ENCODE measurements around the gene IL34. TPM values are rescaled to one million over a fixed set of nuclear protein-coding genes. Genes with fewer than 3 reads are reported as not detected.

Gene IL34
- total and polyA plus RNA-seq, 2 of the 8 experiments (the other 6 are each of a cell fraction or from before 2014, with no cell fraction given), result 4.6 to 5.6 TPM

DNA sequence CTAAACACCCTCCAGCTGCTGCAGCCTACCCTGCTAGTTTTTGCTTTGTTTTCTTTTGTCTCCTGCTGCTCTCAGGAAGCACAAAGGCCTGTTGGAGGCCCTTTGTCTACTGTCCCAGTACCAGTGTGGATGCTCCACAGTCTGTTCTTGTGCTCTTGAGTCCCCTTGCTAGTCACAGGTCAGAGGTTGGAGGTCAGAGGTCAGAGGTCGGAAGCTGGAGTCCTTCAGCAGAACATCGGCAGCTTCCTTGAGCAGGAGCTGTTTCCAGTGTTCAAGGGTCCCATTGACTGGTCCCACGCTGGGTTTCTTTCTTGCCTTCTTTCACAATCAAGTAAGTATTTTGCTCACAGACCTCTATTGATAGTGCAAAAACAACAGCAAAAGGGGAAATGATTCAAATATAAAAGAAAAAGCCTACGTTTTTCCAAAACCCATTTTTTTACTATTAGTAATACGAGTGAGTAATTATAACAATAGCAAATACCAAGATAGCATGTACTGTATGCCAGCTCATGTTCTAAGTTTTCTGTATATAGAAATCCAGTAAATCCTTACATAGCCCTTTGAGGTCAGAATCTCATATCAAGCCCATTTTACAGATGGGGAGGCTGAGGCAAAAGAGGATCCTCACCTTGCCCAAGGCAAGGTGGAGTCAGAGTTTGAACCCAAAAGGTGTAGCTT is 10.9 kb upstream of the IL34 start:
- Histone ChIP-seq H4K5ac (ENCODE audit: insufficient read length, low read depth, low read length) (no peak overlapping the region), H2BK12ac (ENCODE audit: low read depth, low read length) (no peak overlapping the region), H2BK120ac (replicated peaks; ENCODE audit: low read depth, low read length) (no peak overlapping the region), H2AK5ac (ENCODE audit: low read depth, low read length) (no peak overlapping the region), H4K8ac (ENCODE audit: extremely low read depth, insufficient read depth, low read length) (no peak overlapping the region), H3K79me1 (ENCODE audit: low read depth, low read length) (no peaks in the 10 kb centered on the region), H3K27ac (ENCODE audit: low read depth, low read length) (no peak overlapping the region), H4K91ac (replicated peaks; ENCODE audit: insufficient read length, low read length) (no peak overlapping the region), H2BK5ac (ENCODE audit: low read depth, low read length) (no peak overlapping the region), H3K4me1 (replicated peaks in 1 of 4; ENCODE audit: control insufficient read depth in 3 of 4, insufficient read depth in 4 of 4, low read length in 3 of 4) (peaks cover 0 to 2% (median 0%) of the 10 kb centered on the region in 4 experiments; a peak in 1 of 7 replicates), H2AFZ (ENCODE audit: low read length) (no peak overlapping the region), H3K4me2 (ENCODE audit: insufficient read depth in 1 of 2, low read depth in 2 of 2, low read length in 2 of 2) (no peak overlapping the region; a peak in 1 of 4 replicates), H3K18ac (ENCODE audit: extremely low read depth, low read length) (peak overlapping the region; percentile 71), H3K56ac (replicated peaks; ENCODE audit: insufficient read length, low read depth, low read length) (no peak overlapping the region), H4K20me1 (replicated peaks in 1 of 2; ENCODE audit: control insufficient read depth in 1 of 2, insufficient read depth in 2 of 2, low read length in 2 of 2) (no peaks in the 10 kb centered on the region), H3K27me3 (replicated peaks in 1 of 4; ENCODE audit: control insufficient read depth in 3 of 4, extremely low read depth in 1 of 4, insufficient read depth in 3 of 4, low read length in 3 of 4) (no peaks in the 10 kb centered on the region), H3K14ac (ENCODE audit: insufficient read length) (no peak overlapping the region), H3K23ac (ENCODE audit: insufficient read length) (no peak overlapping the region), H3K23me2 (ENCODE audit: low read depth, low read length) (no peaks in the 10 kb centered on the region), H3K4ac (replicated peaks; ENCODE audit: insufficient read length, low read depth, low read length) (no peak overlapping the region), H3K36me3 (ENCODE audit: control insufficient read depth in 2 of 4, insufficient read depth in 4 of 4, low read length in 3 of 4) (no peaks in the 10 kb centered on the region), H3K4me3 (ENCODE audit: extremely low read depth in 1 of 4, insufficient read depth in 2 of 4, low read depth in 3 of 4, low read length in 4 of 4) (no peak overlapping the region), H2BK20ac (ENCODE audit: low read length) (no peak overlapping the region), H3K79me2 (ENCODE audit: control insufficient read depth in 1 of 2, insufficient read depth in 2 of 2, low read length in 2 of 2) (no peaks in the 10 kb centered on the region), H3K9ac (replicated peaks in 1 of 4; ENCODE audit: extremely low read depth in 1 of 4, low read depth in 3 of 4, low read length in 3 of 4) (no peak overlapping the region), H2BK15ac (ENCODE audit: low read length) (no peak overlapping the region), H3K9me3 (ENCODE audit: insufficient read depth in 2 of 2, low read depth in 1 of 2, low read length in 1 of 2) (peaks cover 0 to 3% of the 10 kb centered on the region in 2 experiments; a peak in 1 of 4 replicates)
- 88% methylated on average over 5 of the region's 5 CpGs; no CpG with 5 or more reads in 1 of the 2 experiments for WGBS, 2 experiments (ENCODE audit: extremely low coverage in 1 of 2, insufficient coverage in 1 of 2, insufficient read length in 1 of 2, insufficient replicate concordance in 2 of 2, low coverage in 1 of 2, low lambda C conversion rate in 2 of 2, missing lambda C conversion rate in 1 of 2)
- no peak for DNase-seq (ENCODE audit: low read depth in 1 of 2, low spot score in 2 of 2)
- POLR2A ChIA-PET (ENCODE audit: partially characterized antibody), result interaction anchor here (0.7 to 2.8 kb wide), 5 partner anchors 9 to 59 kb away, joined by 3 to 12 read pairs (median 9); no protein-coding TSS in a partner anchor
- CTCF ChIA-PET (ENCODE audit: partially characterized antibody), result interaction anchor here (0.6 to 1.3 kb wide), 3 partner anchors 11 to 57 kb away, joined by 3 to 10 read pairs (median 3); no protein-coding TSS in a partner anchor
- no peak for FAIRE-seq
- TF ChIP-seq CTBP2 (IDR thresholded peaks at IDR 0.05; ENCODE audit: borderline replicate concordance, insufficient read depth, insufficient read length, low read length) (no peak), BCL11A (IDR thresholded peaks at IDR 0.05; ENCODE audit: low read depth in 2 of 2, low read length in 2 of 2) (no peak), JUND (IDR thresholded peaks at IDR 0.05; ENCODE audit: low read length) (no peak), RAD21 (IDR thresholded peaks at IDR 0.05 in 1 of 2, conservative IDR thresholded peaks at IDR 0.05 in 1 of 2; ENCODE audit: low read depth in 2 of 2, low read length in 2 of 2) (no peak), SIN3A (conservative IDR thresholded peaks at IDR 0.05 in 1 of 2, IDR thresholded peaks at IDR 0.05 in 1 of 2; ENCODE audit: low read depth in 1 of 2, low read length in 2 of 2) (0 out of 4 replicates have a peak, but pooled peaks of 1 of the 2 experiments have one; percentile 39), YY1 (IDR thresholded peaks at IDR 0.05; ENCODE audit: low read depth, low read length) (no peak), TAF7 (optimal IDR thresholded peaks at IDR 0.05; ENCODE audit: borderline replicate concordance, low read depth, low read length) (no peak), JUN (IDR thresholded peaks at IDR 0.05; ENCODE audit: low read depth, low read length) (no peak), CHD2 (IDR thresholded peaks at IDR 0.05; ENCODE audit: low read length) (peak; percentile 76; the same call in 1 of the 2 replicates)
- TF ChIP-seq, protein P1, sequence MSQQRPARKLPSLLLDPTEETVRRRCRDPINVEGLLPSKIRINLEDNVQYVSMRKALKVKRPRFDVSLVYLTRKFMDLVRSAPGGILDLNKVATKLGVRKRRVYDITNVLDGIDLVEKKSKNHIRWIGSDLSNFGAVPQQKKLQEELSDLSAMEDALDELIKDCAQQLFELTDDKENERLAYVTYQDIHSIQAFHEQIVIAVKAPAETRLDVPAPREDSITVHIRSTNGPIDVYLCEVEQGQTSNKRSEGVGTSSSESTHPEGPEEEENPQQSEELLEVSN (IDR thresholded peaks at IDR 0.05), result no peak

Data from H1 (cell line).